Neural cell (in vitro differentiated cells): Measurements from ENCODE around the gene ZC3H8.

Experiments used
- EP300 ChIP-seq: fragments of 450-650 bp; conservative IDR thresholded peaks from 2 replicates; pipeline ENCODE4 v1.6.1; 2014; ENCODE audit warnings: antibody characterized with exemption, mild to moderate bottlenecking, moderate library complexity; ENCODE audit not compliant: poor library complexity, severe bottlenecking
- EZH2 ChIP-seq: fragments of 200-600, 300-800 bp; shearing (Covaris generic), sonication (generic); IDR thresholded peaks from 2 replicates; pipeline ENCODE4 v1.6.1; 2014; ENCODE audit warnings: antibody characterized with exemption, low read length, borderline replicate concordance, mild to moderate bottlenecking; ENCODE audit not compliant: insufficient read depth, poor library complexity, severe bottlenecking
- MXI1 ChIP-seq: fragments of 450-650 bp; conservative IDR thresholded peaks from 2 replicates; pipeline ENCODE4 v1.6.1; 2014; ENCODE audit warnings: antibody characterized with exemption, mild to moderate bottlenecking; ENCODE audit not compliant: poor library complexity, severe bottlenecking
- POLR2AphosphoS5 ChIP-seq: IDR thresholded peaks from 2 replicates; pipeline ENCODE4 v1.6.1; 2012
- RAD21 ChIP-seq: fragments of 450-650 bp; conservative IDR thresholded peaks from 2 replicates; pipeline ENCODE4 v1.6.1; 2014; ENCODE audit warnings: antibody characterized with exemption, mild to moderate bottlenecking, moderate library complexity
- SMC3 ChIP-seq: fragments of 450-650 bp; conservative IDR thresholded peaks from 2 replicates; pipeline ENCODE4 v1.6.1; 2014; ENCODE audit warnings: antibody characterized with exemption, mild to moderate bottlenecking, moderate library complexity; ENCODE audit not compliant: poor library complexity
- TAF1 ChIP-seq: IDR thresholded peaks from 2 replicates; pipeline ENCODE4 v1.6.1; 2012; ENCODE audit warnings: low read depth
- TF ChIP-seq, protein P1 (sequence below): fragments of 450-650 bp; IDR thresholded peaks from 2 replicates; pipeline ENCODE4 v1.5.1; 2014; ENCODE audit warnings: antibody characterized with exemption, mild to moderate bottlenecking, moderate library complexity; ENCODE audit not compliant: poor library complexity, severe bottlenecking
- TF ChIP-seq, protein P2 (sequence below): IDR thresholded peaks from 2 replicates; pipeline ENCODE4 v1.6.1; 2012; ENCODE audit warnings: borderline replicate concordance

DNA sequence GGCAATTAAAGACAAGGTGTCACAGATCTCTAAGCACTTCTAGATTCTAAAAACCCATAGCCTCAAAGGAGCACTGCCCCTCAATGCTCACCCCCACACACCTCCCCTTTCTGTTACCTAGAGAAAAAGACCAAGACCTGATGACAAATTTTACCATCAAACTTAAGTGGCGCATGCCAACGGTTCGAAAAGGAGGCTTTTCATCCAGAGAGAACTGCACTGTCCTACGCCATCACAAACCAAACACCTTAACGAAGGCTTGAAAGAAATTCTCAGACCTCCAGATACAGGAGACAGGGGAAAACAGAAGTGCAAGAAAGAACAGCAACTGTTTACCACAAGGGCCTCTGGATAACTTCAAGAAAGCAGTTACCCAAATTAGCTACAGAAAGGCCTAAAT lies 18.5 kb upstream of the ZC3H8 start:
- no peak for TF ChIP-seq EZH2
- no peak for TF ChIP-seq RAD21
- no peak for TF ChIP-seq POLR2AphosphoS5
- TF ChIP-seq EP300 = no peak
- TF ChIP-seq, protein P1, sequence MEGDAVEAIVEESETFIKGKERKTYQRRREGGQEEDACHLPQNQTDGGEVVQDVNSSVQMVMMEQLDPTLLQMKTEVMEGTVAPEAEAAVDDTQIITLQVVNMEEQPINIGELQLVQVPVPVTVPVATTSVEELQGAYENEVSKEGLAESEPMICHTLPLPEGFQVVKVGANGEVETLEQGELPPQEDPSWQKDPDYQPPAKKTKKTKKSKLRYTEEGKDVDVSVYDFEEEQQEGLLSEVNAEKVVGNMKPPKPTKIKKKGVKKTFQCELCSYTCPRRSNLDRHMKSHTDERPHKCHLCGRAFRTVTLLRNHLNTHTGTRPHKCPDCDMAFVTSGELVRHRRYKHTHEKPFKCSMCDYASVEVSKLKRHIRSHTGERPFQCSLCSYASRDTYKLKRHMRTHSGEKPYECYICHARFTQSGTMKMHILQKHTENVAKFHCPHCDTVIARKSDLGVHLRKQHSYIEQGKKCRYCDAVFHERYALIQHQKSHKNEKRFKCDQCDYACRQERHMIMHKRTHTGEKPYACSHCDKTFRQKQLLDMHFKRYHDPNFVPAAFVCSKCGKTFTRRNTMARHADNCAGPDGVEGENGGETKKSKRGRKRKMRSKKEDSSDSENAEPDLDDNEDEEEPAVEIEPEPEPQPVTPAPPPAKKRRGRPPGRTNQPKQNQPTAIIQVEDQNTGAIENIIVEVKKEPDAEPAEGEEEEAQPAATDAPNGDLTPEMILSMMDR = no peak
- no peak for TF ChIP-seq TAF1
- TF ChIP-seq, protein P2, sequence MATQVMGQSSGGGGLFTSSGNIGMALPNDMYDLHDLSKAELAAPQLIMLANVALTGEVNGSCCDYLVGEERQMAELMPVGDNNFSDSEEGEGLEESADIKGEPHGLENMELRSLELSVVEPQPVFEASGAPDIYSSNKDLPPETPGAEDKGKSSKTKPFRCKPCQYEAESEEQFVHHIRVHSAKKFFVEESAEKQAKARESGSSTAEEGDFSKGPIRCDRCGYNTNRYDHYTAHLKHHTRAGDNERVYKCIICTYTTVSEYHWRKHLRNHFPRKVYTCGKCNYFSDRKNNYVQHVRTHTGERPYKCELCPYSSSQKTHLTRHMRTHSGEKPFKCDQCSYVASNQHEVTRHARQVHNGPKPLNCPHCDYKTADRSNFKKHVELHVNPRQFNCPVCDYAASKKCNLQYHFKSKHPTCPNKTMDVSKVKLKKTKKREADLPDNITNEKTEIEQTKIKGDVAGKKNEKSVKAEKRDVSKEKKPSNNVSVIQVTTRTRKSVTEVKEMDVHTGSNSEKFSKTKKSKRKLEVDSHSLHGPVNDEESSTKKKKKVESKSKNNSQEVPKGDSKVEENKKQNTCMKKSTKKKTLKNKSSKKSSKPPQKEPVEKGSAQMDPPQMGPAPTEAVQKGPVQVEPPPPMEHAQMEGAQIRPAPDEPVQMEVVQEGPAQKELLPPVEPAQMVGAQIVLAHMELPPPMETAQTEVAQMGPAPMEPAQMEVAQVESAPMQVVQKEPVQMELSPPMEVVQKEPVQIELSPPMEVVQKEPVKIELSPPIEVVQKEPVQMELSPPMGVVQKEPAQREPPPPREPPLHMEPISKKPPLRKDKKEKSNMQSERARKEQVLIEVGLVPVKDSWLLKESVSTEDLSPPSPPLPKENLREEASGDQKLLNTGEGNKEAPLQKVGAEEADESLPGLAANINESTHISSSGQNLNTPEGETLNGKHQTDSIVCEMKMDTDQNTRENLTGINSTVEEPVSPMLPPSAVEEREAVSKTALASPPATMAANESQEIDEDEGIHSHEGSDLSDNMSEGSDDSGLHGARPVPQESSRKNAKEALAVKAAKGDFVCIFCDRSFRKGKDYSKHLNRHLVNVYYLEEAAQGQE = no peak
- TF ChIP-seq SMC3 = no peak
- no peak for TF ChIP-seq MXI1
